ENCODE measurements around the gene HTR6.

HTR6 gene

DNA sequence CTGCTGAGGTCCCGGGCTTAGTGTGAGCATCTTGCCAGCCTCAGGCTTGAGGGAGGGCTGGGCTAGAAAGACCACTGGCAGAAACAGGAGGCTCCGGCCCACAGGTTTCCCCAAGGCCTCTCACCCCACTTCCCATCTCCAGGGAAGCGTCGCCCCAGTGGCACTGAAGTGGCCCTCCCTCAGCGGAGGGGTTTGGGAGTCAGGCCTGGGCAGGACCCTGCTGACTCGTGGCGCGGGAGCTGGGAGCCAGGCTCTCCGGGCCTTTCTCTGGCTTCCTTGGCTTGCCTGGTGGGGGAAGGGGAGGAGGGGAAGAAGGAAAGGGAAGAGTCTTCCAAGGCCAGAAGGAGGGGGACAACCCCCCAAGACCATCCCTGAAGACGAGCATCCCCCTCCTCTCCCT lies 7.2 kb upstream of the HTR6 start:
- no peak for DNase-seq

DNA sequence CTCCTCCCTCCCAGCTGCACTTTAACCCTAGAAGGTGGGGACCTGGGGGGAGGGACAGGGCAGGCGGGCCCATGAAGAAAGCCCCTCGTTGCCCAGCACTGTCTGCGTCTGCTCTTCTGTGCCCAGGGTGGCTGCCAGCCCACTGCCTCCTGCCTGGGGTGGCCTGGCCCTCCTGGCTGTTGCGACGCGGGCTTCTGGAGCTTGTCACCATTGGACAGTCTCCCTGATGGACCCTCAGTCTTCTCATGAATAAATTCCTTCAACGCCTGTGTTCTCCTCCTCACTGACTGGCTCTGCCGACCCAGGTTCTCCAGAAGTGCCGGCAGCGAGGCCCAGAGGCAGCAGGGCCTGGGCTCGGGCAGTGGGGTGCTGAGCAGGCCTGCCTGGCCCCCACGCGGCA lies 6.5 kb upstream of the HTR6 start:
- DNase-seq = no peak

DNA sequence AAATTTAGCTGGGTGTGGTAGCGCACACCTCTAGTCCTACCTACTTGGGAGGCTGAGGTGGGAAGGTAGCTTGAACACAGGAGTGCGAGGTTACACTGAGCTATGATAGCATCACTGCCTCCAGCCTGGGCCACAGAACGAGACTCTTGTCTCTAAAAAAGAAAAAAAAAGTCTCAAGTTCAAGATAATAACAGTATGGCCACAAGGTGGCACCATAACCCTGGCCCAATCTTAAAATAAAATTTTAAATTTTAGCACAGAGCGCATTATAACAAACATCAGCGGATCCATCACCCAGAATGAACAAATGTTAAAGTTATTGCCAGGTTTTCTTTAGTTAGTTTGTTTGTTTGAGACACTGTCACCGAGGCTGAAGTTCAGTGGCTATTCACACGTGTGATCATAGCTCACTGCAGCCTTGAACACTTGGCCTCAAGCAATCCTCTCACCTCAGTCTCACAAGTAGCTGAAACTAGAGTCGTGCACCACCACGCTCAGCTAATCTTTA lies 2.9 kb upstream of the HTR6 start:
- no peak for DNase-seq

DNA sequence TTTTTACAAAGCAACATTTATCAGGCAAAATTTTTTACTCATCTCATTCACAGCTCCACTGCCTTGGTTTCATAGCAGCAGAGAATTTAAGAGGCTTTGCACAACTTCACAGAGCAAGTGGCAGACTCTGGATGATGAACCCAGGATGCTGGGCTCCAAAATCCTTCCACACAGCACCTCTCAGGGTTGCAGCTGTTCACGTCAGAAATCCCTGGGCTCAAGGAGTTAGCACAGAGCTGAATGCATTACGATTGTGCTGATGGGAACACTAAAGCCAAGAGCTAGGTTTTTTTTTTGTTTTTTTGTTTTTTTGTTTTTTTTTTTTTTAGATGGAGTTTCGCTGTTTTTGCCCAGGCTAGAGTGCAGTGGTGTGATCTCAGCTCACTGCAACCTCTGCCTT lies 2.4 kb upstream of the HTR6 start:
- DNase-seq = no peak

DNA sequence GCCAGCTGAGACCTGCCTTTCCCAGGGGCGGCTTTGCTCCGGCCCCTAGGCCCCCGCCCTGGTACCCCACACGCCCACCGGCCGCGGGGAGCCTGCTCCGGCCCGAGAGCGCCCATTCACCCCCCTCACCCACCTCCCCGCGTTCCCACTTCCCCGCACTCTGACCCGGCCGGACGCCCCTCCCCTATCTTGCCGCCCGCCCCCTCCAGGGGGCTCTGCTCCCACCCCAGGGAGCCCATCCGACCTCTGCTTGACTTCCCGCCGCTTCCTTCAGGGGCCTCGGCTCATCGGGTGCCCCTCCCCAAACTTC lies 466 bp downstream of the HTR6 start:
- DNase-seq = no peak

DNA sequence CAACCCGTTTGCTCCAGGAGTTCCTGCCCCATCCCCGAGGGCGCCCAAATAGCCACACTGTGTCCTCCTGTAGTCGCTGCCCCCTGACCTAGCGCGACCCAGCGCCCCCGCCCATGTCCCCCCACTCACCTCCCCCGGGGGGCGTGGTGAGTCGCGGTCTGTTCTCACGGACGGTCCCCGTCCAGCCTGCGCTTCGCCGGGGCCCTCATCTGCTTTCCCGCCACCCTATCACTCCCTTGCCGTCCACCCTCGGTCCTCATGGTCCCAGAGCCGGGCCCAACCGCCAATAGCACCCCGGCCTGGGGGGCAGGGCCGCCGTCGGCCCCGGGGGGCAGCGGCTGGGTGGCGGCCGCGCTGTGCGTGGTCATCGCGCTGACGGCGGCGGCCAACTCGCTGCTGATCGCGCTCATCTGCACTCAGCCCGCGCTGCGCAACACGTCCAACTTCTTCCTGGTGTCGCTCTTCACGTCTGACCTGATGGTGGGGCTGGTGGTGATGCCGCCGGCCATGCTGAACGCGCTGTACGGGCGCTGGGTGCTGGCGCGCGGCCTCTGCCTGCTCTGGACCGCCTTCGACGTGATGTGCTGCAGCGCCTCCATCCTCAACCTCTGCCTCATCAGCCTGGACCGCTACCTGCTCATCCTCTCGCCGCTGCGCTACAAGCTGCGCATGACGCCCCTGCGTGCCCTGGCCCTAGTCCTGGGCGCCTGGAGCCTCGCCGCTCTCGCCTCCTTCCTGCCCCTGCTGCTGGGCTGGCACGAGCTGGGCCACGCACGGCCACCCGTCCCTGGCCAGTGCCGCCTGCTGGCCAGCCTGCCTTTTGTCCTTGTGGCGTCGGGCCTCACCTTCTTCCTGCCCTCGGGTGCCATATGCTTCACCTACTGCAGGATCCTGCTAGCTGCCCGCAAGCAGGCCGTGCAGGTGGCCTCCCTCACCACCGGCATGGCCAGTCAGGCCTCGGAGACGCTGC lies 1.1 kb downstream of the HTR6 start:
- no peak for DNase-seq

DNA sequence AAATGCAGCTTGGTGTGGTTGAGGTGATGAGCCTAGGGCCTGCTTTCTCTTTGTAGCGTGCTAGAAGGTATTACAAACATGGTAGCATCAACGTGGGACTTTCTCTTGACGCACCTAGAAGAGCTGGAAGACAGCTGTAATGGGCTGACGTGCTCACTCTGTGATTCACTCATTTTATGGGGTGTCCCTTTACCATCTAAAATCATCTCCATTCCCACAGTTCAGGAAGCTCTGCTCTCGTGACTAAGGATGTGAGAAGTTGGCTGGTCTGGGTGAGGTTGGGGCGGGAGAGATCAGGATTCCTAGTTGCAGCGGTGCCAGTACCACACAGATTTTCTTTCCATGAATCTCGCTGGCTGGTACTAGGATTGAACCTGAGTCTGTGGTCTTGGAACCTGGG lies 4.2 kb downstream of the HTR6 start:
- no peak for DNase-seq

DNA sequence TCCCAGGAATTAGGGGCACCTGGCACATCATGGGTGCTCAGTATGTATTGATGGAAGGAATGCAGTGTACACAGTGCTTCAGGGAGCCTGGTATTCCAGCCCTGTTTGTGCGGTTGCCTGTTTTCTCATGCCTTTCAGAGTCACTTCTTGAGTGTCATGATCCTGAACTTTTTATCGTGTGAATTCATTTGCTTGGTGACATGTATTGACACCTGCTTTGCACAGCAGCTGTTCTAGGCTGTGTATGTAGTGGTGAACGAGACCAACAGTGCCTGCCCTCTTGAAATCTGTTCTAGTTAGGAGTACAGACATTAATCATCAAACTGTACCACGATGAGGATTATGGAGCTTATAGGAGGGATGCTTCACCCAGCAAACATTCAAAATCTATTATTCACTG lies 6.1 kb downstream of the HTR6 start:
- no peak for DNase-seq

DNA sequence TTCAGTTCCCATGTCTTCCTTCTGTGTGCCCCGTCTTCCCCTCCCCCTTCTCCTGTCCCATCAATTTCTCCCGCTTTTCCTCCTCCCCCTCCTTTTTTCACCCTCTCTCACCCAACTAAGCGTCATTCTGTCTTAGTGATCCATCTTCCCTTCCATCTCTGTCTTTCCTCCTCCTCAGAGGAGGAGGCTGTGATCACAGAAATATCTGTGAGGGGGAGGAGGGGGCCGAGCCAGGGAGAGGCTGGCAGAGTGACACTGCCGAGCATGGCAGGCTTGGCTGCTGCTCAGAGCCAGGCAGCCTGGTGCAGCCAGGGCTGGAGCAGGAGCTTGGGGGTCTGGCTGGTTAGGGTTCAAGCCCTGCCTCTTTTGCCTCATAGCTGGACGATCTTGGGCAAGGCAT lies 7.6 kb downstream of the HTR6 start:
- DNase-seq = no peak

DNA sequence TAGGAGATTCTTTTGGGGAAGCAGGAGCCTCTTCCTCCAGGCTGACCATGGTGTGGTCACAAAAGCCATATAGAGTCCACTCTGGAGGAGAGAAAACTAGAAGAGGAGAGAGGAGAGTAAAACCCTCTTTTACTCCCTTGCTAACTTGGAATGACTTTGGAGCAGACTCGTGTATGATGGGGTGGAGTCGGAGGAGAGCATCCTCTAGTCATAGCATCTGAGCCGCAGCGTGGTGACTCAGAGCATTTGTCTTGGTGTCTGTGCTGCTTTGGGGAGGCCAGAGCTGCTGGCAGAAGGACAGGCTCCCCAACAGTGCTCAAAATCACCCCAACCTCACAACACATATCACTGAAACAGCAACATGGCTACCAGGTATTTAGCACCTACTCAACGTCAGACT lies 11.1 kb downstream of the HTR6 start:
- DNase-seq = no peak

DNA sequence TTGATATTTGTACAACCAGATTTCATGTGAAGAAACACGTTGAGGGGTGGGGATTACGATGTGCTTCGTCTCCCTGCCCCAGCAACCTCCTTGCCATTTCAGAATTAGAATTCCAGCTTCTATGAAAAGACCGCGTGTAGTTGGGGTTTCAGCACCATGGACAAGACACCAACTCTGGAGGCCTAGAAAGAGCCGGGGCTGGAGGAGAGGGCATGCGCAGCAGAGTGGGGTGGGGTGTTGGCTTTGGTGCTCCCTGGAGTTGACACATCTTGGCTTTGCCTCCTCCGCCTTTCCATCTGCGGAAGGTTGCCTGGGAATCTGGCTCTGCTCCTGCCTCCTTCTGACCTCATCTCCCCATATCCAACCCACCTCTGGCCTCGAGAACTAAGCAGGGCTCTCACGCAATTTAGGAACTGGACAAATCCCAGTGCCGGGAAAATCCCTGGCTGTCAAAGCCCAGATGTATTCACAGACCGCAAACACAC lies 11.8 kb downstream of the HTR6 start:
- DNase-seq = no peak

DNA sequence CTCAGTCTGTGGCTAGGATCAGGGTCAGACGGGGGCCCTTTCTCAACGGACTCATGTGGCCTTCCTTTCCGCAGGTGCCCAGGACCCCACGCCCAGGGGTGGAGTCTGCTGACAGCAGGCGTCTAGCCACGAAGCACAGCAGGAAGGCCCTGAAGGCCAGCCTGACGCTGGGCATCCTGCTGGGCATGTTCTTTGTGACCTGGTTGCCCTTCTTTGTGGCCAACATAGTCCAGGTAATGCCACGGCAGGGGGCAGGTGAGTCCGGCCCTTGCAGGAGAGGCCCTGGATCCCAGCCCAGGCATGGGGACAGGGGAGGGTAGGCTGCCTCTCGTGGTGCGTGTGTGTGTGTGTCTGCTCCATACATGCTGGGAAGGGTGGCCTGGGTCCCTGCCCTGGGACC lies 13.8 kb downstream of the HTR6 start:
- no peak for DNase-seq

DNA sequence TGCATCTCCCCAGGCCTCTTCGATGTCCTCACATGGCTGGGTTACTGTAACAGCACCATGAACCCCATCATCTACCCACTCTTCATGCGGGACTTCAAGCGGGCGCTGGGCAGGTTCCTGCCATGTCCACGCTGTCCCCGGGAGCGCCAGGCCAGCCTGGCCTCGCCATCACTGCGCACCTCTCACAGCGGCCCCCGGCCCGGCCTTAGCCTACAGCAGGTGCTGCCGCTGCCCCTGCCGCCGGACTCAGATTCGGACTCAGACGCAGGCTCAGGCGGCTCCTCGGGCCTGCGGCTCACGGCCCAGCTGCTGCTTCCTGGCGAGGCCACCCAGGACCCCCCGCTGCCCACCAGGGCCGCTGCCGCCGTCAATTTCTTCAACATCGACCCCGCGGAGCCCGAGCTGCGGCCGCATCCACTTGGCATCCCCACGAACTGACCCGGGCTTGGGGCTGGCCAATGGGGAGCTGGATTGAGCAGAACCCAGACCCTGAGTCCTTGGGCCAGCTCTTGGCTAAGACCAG lies 14.3 kb downstream of the HTR6 start:
- no peak for DNase-seq

DNA sequence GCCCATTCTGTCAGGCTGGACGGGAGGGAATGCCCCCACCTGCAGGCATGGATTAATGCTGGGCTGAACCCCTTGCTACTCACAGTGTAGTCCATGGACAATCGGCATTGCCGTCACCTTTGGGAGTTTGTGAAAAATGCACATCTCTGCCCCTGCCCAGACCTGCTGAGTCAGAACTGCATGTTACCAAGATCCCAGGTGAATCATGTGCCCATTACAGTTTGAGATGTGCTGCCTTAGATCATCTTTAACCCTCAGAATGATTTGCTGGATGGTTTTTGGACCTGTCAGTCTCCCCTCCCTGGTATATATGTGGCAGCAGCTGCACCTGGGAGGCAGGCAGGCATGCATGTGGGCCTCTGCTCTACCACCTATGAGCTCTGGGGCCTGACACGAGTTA lies 15.0 kb downstream of the HTR6 start:
- no peak for DNase-seq

DNA sequence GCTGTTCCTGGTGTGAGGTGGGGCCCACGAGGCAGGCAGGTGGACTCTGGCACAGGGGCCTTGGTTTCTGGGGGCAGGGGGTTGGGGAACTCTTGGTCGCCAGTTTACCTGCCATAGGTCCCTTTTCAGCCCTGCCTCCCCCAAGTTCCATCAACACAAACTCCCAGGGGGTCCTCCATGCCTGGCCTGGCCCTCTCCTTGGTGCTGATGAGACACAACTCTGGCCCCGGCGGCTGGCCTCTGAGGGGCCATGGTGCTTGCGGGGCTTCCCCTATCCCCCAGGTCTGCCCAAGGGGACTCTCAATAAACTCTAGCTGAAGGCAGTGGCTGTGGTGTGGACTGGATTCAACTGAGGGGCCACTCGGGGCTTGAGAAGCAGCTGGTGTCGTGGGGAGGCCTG lies 16.0 kb downstream of the HTR6 start:
- DNase-seq = no peak

DNA sequence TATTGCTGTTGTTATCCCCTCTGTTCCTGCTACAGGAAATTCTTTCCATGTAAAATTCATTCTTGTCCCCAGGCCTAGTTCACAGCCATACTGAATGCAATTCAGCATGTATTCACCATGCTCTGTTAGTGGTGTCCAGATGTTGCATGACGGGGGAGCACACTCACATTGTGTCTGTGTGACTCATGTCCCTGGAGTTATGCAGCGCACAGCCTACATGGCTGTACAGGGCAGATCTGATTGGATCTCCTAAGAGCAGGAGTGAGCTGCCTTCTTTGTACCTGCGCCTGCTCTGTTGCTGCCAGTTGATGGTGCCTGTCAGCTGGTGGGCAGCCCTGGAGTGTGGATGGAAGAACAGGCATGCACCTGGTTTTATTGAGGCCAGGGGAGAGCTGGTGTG lies 17.6 kb downstream of the HTR6 start:
- DNase-seq = no peak

DNA sequence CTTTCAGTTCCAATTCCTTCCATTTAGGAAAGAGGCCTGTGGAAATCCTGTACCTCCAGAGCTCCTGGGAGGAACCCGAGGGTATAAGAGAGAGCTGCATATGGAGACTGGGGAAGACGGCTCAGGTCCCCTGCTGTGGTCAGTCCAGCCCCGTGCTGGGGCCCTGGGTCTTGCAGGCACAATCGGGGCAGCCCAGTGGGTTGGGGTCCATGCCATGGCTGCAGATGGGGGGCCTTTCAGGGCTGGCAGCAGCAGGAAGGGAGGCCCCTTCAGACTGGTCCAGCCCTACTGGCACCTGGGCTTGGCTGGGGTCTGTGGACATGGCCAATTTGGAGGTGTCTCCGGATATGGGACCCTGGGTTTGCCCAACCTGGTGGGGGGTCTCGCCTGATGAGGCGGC lies 18.2 kb downstream of the HTR6 start:
- DNase-seq = no peak

DNA sequence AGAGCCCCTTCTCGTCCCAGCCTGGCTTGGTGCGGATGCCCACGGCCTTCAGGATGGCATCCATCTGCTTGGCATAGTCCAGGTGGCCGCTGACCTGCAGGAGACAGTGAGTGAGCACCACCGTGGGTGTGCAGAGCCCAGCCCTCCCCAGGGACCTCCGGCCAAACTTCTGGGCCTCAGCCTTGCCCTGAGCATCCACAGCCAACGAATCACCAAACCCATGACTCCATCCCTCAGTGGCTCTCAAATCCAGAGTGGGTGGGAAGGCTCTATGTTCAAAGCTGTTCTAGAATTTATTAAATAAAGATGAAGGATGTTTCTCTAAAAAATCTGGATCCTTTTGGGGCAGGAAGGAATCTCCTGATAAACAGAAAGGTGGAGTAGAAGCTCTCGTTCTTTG lies 18.7 kb downstream of the HTR6 start:
- no peak for DNase-seq

DNA sequence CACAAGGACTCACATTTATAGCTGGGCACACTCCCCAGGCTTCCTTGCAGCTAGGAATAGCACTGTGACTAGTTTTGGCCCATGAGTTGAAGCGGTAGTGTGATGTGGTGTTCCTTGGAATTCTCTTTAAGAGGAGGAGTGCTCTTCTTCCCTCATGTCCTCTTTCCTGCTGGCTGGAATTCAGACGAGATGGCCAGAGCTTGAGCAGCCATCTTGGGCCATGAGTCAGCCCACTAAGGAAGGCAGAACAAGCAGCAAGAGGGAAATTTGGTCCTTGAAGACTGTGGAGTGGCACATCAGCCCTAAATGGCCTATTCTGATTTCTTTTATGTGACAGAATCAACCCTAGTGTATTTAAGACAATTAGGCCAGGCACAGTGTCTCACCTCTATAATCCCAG lies 20.0 kb downstream of the HTR6 start:
- DNase-seq = no peak

DNA sequence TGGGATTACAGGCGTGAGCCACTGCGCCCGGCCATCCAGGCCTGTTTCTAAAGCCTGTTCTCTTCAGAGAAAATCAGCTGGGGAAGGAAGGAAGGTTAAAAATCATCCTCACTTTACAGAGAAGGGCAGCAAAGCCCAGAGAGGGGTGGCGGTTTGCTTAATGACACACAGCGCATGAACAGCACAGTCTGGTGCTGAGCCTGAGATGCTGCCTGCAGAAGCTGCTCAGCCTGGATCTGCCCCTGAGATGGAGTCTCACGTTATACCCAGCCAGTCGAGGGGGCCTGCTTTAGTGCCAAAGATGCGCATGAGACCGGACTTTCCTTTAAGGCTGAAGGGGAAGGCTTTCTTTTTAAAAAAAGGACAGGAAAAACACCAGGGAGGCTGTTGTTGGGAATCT lies 21.3 kb downstream of the HTR6 start:
- DNase-seq = no peak

DNA sequence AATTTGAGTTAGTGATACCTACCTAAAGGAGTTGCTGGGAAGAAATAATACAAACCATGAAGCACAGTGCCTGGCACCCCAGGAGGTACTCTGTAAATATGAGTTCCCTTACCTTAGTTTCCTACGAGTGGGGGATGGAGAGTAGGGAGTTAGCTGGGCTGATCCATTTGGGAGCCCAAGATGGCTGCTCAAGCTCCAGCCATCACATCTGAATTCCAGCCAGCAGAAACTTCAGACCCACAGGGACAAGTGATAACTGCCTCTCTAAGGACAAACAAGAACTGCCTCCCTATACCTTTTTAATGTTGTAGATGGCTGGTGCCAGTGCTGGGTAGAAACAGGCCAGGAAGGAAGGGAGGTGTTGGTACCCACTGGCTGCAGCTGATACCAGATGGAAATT lies 22.7 kb downstream of the HTR6 start:
- no peak for DNase-seq

DNA sequence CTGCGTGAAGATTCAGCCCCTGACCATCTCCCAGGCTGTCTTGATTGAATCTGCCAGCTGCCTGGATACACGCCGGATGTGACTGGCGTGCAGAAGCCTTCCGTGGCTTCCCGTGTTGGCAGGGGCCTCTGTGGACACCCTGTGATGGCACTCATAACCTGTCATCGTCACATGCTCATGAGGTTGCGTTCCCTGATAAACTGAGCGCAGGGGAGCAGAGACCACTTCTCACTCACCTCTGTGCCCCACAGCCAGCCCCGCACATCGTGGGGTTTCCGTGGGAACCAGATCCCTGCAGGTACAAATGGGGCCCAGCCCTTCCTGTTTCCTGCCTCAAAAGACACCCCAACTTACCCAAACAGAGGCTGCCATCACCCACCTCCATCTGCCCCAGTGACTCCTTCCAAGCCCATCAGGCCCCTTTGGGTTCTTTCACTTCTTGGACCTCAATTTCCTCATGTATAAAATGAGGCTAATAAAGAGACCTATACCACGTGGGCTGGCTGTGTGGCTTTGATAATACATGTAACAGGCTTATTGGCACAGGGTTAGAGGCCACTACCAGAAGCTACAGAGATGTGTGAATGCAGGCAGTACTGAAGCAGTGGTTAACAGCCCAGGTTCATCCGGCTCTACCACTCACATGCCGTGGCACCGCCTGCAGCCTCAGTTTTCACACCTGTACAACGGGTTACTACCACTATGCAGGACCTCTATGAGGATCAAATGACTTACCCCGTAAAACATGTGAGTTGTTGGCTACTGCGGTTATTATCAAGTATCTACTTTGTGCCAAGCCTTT lies 23.6 kb downstream of the HTR6 start:
- no peak for DNase-seq

DNA sequence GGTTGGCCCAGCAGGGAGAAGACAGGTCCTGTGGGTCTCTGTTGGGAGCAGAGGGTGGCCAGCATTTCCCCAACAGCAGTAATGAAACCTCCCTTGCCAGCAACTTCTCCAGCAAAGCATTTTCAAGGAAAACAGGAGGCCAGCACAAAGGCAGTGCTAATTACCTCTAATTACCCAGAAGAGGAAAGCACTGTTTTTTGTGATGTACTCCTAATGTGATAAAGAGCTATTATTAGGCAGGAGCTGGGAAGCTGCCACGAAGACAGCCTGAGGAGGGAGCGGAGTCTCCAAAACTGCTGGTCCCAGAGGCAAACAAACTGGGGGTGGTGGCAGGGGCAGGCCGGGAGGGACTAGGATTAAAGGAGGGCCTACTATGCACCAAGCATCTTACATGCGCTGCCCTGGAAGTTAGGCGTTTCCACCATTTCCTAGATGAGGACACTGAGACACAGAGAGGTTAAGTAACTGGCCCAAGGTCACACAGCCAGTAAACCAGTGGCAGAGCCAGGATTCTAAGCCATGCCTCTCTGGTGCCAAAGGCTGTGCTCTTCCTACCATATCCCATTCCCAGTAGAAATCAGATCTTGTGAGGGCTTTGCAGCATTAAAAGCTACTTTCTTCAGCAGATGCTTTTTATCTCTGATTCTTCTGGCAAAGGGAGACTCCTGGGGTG lies 24.5 kb downstream of the HTR6 start:
- DNase-seq = no peak
